Motor neuron (in vitro differentiated cells): Measurements from ENCODE around the gene FBXO34. TPM values are rescaled to one million over a fixed set of nuclear protein-coding genes. Genes with fewer than 3 reads are reported as not detected.
"Not testable (repeated sequence)": the region's sequence is repeated elsewhere in the genome, so short reads cannot be mapped to it uniquely, and the experiment has no call there.

Source experiments
- ATAC-seq, 8 experiments: fragments of 200-7000 bp; cut with Tn5 transposase; replicated peaks in 6 of 8; 2 replicates each; pipeline ENCODE4 v1.8.0; 2021; ENCODE audit warnings: mild to moderate bottlenecking in 8 of 8, moderate library complexity in 8 of 8
- H3K27ac ChIP-seq, 2 donors: fragments of 250-450 bp; sonication (Bioruptor Pico); 2 replicates each; pipeline ENCODE4 v1.9.0; 2021; ENCODE audit warnings: antibody characterized with exemption in 2 of 2, mild to moderate bottlenecking in 2 of 2, moderate library complexity in 1 of 2
- H3K4me1 ChIP-seq, 2 donors: fragments of 250-450 bp; sonication (Bioruptor Pico); replicated peaks in 1 of 2; 2 replicates each; pipeline ENCODE4 v1.6.1; 2021; ENCODE audit warnings: antibody characterized with exemption in 2 of 2, mild to moderate bottlenecking in 2 of 2, moderate library complexity in 1 of 2
- H3K4me3 ChIP-seq, 5 donors: fragments of 250-450 bp; sonication (Bioruptor Pico); 2 replicates each; pipeline ENCODE4 v1.9.0; 2021; ENCODE audit warnings: antibody characterized with exemption in 5 of 5, mild to moderate bottlenecking in 5 of 5, moderate library complexity in 4 of 5
- WGBS, 10 experiments: fragments of 450-650 bp; shearing (Covaris generic); methylation state at CpG; one replicate each; pipeline ENCODE4 v1.0.0; 2022; 5-methylcytosine and 5-hydroxymethylcytosine counted together
- in situ Hi-C, 9 experiments: fragments of 400-800 bp; cut with MboI; loops; one replicate each; pipeline ENCODE4 v1.15.0; 2021; ENCODE audit warnings: low sequenced_read_pairs in 9 of 9, low pct_unique_long_range_greater_than_20kb in 2 of 9; ENCODE audit not compliant: unreplicated experiment in 9 of 9
- total RNA-seq, 8 experiments: library from RNA; unstranded; fragments of 300-600 nt; gene quantifications; 2 replicates each; pipeline versions ENCODE4 v1.2.3 to v1.2.4, GENCODE V29; 2022

FBXO34 gene
- total RNA-seq, 8 experiments from 2014 or later, result 14.1 to 31.9 (median 20.6) TPM

DNA sequence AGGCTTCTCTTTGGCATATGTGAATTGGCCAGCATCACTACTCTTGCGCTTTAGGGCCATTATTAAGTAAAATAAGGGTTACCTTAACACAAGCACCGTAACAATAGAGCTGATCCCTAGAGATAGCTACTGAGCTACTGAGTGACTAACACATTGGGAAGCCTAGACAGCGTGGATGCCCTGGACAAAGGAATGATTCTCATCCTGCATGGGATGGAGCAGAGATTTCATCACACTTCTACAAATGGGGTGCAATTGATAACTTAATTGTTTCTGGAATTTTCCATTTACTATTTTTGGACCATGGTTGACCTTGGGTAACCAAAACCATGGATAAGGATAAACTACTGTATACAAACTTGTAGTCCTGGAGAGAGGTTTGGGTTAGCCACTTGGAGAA, 57.1 kb downstream of the FBXO34 start:
- no peak for ATAC-seq
- no peaks in the 10 kb centered on the region for H3K4me1 ChIP-seq
- no peak overlapping the region for H3K27ac ChIP-seq
- WGBS, 10 experiments, result 57 to 100% (median 94%) methylated on average over 1 to 3 of the region's 3 CpGs; no CpG with 5 or more reads in 2 of the 10 experiments
- H3K4me3 ChIP-seq, result no peak overlapping the region
- in situ Hi-C loops, result no loop called here

DNA sequence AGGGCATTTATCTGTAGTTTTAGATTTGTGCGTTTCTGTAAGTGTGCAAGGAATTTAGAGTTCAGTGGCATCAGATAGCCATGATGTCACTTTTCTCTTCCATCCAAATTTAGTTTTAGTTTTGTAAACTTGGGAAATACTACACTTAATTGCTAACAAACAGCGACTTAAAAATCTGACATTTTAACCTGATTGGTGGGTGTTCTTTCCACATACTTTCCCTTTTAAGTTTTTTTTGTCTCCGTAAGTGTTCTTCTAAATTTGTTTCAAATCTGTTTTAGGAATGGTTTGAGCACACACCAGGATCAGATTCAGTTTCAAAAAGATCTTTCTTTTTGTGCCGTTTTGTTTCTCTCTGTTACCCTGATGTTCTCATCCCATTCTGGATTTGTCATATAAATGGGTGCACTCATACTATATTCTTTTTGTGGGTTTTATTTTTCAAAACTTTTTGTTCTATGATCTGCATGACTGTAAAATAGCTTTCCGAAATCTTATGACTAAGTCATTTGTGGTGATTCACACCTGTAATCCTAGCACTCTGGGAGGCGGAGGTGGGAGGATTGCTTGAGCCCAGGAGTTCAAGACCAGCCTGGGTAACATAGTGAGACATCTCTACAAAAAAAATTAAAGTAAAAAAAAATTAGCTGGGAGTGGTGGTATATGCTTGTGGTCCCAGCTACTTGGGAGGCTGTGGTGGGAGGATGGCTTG, 58.9 kb downstream of the FBXO34 start:
- no peak for ATAC-seq
- H3K27ac ChIP-seq, result no peak overlapping the region
- H3K4me1 ChIP-seq, result no peaks in the 10 kb centered on the region
- in situ Hi-C loops, result no loop called here
- H3K4me3 ChIP-seq, result no peak overlapping the region
- 31 to 100% (median 85%) methylated on average over 3 to 6 of the region's 6 CpGs for WGBS, 10 experiments

DNA sequence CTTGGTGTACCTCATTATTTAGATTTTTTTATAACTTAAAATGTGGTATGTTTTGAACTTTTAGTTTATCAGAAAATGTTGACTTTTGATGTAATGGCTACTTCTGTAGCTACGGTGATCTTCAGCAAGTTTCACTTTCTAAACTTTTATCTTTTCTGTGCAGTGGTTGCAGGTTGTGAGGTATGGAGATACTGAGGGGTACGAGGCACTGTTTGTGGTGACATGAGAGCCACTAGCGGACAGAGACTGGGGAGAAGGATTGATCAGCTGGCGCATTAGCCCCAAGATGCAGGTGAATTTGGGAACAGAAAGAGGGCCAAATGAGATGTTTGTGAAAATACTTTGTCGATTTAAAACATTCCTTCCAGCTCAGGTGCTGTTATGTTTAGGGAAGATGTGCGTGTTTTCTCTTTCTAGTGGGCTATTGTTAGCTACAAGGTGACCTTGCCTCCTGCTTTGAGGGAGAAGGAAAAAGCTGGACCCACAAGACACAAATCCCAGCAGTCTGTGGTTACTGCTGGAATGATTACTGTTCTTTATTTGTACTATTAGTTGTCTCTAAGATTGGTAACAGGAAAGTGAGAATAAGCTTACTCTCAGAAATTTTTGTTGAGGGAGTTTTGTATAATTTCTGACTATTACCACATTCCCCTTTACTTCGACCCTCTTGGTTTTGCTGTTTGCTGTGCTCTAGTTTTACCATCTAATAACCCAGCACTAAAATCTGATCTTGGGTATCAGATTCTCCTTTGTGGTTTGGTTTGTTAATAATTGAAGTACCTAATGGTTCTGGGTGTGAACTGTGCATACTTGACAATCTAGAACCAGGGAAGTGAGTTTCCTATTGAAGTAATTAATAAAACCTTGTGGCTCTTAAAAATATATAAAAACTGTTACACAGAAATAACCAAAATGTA, 61.7 kb downstream of the FBXO34 start:
- no peak overlapping the region for H3K27ac ChIP-seq
- no peak overlapping the region for H3K4me3 ChIP-seq
- in situ Hi-C loops, result no loop called here
- 80 to 100% (median 96%) methylated on average over 1 to 7 of the region's 7 CpGs; no CpG with 5 or more reads in 1 of the 10 experiments for WGBS, 10 experiments
- ATAC-seq, result no peak
- no peaks in the 10 kb centered on the region for H3K4me1 ChIP-seq

DNA sequence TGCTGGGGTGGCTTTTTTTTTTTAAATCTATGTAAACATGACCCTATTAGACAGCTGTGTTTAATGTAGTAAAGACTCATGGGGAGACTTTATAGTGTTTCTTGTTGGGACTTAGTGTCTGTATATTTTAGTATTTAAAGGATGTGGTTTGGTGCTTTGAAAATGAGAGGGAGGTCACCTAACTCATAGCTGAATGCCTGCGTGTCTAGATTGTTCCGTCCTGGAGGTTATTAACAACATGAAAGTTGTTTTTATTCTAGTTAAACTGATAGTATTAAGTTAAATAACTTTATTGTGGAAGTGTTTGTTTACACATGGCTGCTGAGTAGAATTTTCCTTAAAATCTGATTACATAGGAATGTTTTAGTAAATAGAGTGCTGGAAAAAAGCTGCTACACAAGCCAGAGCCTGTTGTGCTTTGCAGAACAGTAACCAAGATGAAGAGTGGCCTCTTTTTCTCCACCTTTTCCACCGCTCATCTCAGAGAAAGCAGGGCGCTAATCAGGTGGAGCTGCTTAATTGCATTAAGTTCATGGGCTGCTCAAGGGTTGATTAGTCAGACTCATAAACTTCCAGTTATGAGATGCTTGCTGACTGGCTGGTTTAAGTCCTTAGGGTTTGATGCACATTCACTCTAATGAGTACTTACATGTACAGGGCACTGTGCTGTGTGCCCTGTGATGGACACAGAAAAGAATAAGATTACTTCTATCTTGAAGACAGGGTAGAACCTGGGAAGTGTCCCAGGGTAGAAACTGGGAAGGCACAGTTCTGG, 62.7 kb downstream of the FBXO34 start:
- H3K27ac ChIP-seq, result no peak overlapping the region
- no peak overlapping the region for H3K4me3 ChIP-seq
- in situ Hi-C loops, result no loop called here
- peak in 1 of 8 experiments; percentile 43 for ATAC-seq
- 40 to 100% (median 90%) methylated on average over 2 to 4 of the region's 4 CpGs; no CpG with 5 or more reads in 1 of the 10 experiments for WGBS, 10 experiments
- no peaks in the 10 kb centered on the region for H3K4me1 ChIP-seq

DNA sequence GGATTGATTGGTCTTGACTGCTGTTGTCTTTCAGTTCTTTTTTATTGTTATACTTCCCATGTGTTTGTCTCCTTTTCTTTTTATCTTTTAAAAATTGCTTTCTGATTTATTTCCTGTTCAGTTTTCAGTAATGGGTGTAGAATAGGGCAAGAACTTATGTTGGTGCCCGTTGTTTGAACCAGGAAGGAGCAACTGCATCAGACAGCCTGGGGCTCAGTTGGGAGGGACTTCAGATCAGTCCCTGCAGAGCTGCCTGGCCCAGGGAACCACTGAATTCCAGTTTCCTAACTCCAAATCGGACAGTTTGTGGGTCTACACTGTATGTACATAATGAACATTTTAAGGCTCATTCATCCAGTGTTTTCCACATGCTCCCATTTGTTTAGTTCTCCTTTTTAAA, 64.9 kb downstream of the FBXO34 start:
- Histone ChIP-seq H3K27ac (no peak overlapping the region), H3K4me1 (no peaks in the 10 kb centered on the region), H3K4me3 (no peak overlapping the region)
- in situ Hi-C loops, result no loop called here
- 0 to 100% (median 60%) methylated on average over 1 to 2 of the region's 2 CpGs; no CpG with 5 or more reads in 1 of the 10 experiments for WGBS, 10 experiments
- peak in 3 of 8 experiments; percentile 97 to 99 (median 98) for ATAC-seq

DNA sequence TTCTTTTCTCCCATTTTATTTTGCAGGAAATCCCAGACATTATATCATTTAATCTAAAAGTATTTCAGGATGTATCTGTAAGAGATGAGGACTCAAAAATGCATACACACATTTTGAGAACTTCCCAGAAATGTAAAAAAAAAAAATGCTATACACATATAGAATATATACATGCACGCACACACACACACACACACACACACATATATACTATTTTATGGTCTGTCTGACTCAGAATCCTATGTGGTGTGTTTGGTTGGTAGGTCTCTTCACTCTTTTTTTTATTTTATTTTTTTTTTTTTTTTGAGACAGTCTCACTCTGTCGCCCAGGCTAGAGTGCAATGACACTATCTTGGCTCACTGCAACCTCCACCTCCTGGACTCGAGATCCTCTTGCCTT, 65.5 kb downstream of the FBXO34 start:
- Histone ChIP-seq H3K27ac (no peak overlapping the region), H3K4me1 (no peaks in the 10 kb centered on the region), H3K4me3 (no peak overlapping the region)
- in situ Hi-C loops, result no loop called here
- WGBS, 10 experiments, result 80 to 100% (median 92%) methylated on average over 1 to 3 of the region's 3 CpGs; no CpG with 5 or more reads in 3 of the 10 experiments
- ATAC-seq, result peak in 1 of 8 experiments; percentile 8

DNA sequence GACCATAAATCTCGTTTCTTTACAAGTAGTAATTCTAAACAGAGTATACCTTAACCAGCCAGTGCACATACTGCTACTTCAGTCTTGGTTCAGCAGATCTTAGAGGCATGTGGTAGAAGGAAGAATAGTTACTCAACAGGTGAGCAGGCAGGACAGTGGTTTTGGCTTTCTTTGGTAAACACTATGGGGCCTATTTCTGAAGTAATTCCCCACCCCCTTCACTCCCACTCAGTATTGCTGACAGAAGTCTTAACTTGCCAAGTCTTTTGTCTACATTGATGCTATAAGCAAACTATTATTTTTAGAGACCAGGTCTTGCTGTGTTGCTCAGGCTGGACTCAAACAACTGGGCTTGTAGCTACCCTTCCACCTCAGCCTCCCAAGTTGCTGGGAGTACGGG, 68.5 kb downstream of the FBXO34 start:
- no peak for ATAC-seq
- no peak overlapping the region for H3K27ac ChIP-seq
- in situ Hi-C loops, result no loop called here
- 0 to 100% (median 54%) methylated on average over 1 to 2 of the region's 2 CpGs; no CpG with 5 or more reads in 4 of the 10 experiments for WGBS, 10 experiments
- no peaks in the 10 kb centered on the region for H3K4me1 ChIP-seq
- no peak overlapping the region for H3K4me3 ChIP-seq

DNA sequence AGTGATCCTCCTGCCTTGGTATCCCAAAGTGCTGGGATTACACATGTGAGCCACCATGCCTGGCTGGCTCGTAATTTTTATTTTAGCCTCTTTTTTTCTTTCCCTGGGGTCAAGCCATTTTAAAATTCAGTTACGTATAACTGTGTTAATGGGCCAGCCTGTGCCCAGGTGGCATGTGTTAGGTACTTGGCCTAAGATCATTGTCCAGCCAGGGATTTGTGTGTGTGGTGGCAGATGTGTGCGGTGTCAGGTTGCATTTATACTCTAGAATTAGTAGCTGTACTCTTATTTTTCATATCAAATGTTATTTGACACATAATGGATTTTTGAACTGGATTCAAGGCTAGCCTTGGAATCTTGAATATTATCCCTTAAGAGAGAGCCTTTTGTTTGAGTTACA, 69.3 kb downstream of the FBXO34 start:
- Histone ChIP-seq H3K4me3 (no peak overlapping the region), H3K4me1 (no peaks in the 10 kb centered on the region), H3K27ac (no peak overlapping the region)
- 96 to 100% (median 100%) methylated on average over 1 to 3 of the region's 3 CpGs; no CpG with 5 or more reads in 4 of the 10 experiments for WGBS, 10 experiments
- no peak for ATAC-seq
- in situ Hi-C loops, result no loop called here

DNA sequence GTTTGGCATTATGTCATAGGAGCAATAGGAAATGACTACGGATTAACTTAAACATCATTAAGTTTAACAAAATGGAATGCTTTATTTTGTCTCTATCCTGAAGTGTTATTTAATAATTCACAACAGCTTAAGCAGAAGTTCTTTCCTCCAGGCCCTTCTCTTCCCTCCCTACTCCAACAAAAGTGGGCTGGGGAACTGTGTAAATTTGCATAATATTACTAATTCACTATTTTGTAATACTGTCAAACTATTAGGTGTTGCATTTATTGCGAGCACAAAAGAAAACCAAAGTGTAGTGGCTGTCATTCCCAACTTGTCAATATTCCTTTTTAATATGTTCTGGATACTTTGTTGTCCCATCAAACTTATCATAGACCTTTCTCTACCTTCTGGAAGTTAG, 70.6 kb downstream of the FBXO34 start:
- 64 to 100% (median 92%) methylated on average over 1 to 2 of the region's 2 CpGs; no CpG with 5 or more reads in 1 of the 10 experiments for WGBS, 10 experiments
- ATAC-seq, result no peak
- Histone ChIP-seq H3K27ac (no peak overlapping the region), H3K4me1 (peaks cover 0 to under 1% of the 10 kb centered on the region in 2 donors), H3K4me3 (no peak overlapping the region)
- in situ Hi-C loops, result no loop called here

DNA sequence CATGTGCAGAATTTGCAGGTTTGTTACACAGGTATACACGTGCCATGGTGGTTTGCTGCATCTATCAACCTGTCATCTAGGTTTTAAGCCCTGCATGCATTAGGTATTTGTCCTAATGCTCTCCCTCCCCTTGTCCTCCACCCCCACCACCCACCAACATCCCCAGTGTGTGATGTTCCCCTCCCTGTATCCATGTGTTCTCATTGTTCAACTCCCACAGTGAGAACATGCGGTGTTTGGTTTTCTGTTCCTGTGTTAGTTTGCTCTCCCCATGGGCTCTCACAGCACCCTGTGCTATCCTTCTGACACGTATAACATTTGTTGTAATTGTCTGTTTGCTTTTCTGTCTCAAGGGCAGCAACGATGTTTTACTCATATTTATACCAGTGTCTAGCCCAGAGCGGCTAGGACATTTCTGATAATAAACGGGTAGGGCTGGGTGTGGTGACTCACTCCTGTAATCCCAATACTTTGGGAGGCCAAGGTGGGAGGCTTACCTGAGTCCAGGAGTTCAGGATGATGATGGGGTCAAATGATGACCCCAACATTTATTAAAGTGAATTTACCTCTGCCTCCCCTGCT, 73.5 kb downstream of the FBXO34 start:
- H3K4me1 ChIP-seq, H3K27ac ChIP-seq, ATAC-seq, in situ Hi-C loops, H3K4me3 ChIP-seq: not testable (repeated sequence)
- 57 to 85% (median 68%) methylated on average over 1 to 3 of the region's 6 CpGs; no CpG with 5 or more reads in 4 of the 10 experiments for WGBS, 10 experiments

DNA sequence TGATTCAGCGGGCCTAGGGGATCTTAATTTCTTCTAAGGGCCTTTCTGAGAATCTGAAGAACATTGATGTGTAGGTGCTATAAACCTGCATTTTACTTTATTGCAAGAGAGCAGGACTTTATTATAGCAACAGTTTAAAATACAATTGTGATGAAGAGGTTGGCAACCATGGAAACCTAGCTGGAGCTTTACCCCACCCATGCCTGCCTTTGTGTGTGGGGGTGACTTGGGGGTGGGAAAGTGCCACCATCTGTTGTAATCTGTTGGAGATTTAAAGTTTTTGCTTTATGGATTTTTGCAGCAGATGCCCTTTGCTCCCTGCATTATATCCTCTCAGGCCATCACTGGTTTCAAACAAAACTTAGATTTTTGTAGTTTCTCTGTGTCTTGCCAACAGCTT, 75.8 kb downstream of the FBXO34 start:
- no peak overlapping the region for H3K27ac ChIP-seq
- WGBS, 10 experiments, result 60 to 100% (median 94%) methylated on average over 1 of the region's 1 CpG; no CpG with 5 or more reads in 4 of the 10 experiments
- ATAC-seq, result peak in 1 of 8 experiments; percentile 13

DNA sequence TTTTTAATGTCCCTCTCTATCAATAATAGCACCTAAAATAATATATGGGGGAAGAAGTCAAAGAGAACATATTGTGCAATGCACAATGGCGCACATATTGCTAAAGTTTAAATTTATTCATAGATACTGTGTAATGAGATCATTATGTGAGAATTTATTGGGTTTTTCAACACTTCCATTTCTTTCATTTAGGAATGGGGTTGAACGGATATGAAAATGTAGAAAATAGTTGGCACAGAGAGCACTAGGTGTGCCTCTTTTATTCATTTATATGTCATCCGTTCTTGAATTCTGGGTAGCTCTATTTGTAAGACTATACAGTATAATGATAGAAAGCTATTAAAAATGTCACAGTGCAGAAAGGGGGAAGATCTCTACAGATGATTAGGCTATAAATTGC, 76.5 kb downstream of the FBXO34 start:
- no peak overlapping the region for H3K4me3 ChIP-seq
- 0 to 100% (median 57%) methylated on average over 1 to 3 of the region's 3 CpGs; no CpG with 5 or more reads in 1 of the 10 experiments for WGBS, 10 experiments
- in situ Hi-C loops, result no loop called here
- H3K27ac ChIP-seq, result no peak overlapping the region
- peak in 3 of 8 experiments; percentile 84 to 90 (median 85) for ATAC-seq
- peaks cover 3 to 5% of the 10 kb centered on the region in 2 donors for H3K4me1 ChIP-seq

More for the DNA sequence above, 75.8 kb downstream of the FBXO34 start:
- no peak overlapping the region for H3K4me3 ChIP-seq
- H3K4me1 ChIP-seq, result peaks cover 3 to 5% of the 10 kb centered on the region in 2 donors
- in situ Hi-C loops, result no loop called here
